Hepatocyte (in vitro differentiated cells): ENCODE results near the gene CHAT.

ENCODE experiments used
- EZH2 ChIP-seq: fragments of 200-600 bp; sonication (generic); IDR thresholded peaks from 2 replicates; pipeline ENCODE4 v1.6.1; 2016; ENCODE audit warnings: antibody characterized with exemption, mild to moderate bottlenecking, borderline replicate concordance
- EZH2phosphoT487 ChIP-seq: fragments of 200-600 bp; sonication (generic); IDR thresholded peaks from one replicate; pipeline ENCODE4 v1.6.1; 2018; ENCODE audit warnings: antibody characterized with exemption, mild to moderate bottlenecking, low read depth, moderate library complexity; ENCODE audit not compliant: unreplicated experiment, severe bottlenecking
- TF ChIP-seq, protein P1 (sequence below): fragments of 200-600 bp; sonication (generic); IDR thresholded peaks from 2 replicates; pipeline ENCODE4 v1.5.1; 2016; ENCODE audit warnings: antibody characterized with exemption, mild to moderate bottlenecking; ENCODE audit not compliant: poor library complexity

DNA sequence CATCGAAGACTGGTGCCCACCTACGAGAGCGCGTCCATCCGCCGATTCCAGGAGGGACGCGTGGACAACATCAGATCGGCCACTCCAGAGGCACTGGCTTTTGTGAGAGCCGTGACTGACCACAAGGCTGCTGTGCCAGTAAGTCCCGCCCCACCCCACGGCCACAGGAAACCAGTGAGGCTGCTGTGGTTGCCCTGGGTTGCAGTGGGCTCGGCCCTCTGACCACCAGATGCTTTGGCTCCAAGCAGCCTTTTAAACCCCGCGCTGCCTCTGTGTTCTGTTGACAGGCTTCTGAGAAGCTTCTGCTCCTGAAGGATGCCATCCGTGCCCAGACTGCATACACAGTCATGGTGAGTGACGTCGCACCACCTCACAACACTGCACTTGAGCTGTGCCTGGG is 41.3 kb downstream of the CHAT start:
- TF ChIP-seq EZH2 (no peak), EZH2phosphoT487 (no peak)
- TF ChIP-seq, protein P1, sequence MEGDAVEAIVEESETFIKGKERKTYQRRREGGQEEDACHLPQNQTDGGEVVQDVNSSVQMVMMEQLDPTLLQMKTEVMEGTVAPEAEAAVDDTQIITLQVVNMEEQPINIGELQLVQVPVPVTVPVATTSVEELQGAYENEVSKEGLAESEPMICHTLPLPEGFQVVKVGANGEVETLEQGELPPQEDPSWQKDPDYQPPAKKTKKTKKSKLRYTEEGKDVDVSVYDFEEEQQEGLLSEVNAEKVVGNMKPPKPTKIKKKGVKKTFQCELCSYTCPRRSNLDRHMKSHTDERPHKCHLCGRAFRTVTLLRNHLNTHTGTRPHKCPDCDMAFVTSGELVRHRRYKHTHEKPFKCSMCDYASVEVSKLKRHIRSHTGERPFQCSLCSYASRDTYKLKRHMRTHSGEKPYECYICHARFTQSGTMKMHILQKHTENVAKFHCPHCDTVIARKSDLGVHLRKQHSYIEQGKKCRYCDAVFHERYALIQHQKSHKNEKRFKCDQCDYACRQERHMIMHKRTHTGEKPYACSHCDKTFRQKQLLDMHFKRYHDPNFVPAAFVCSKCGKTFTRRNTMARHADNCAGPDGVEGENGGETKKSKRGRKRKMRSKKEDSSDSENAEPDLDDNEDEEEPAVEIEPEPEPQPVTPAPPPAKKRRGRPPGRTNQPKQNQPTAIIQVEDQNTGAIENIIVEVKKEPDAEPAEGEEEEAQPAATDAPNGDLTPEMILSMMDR: no peak
